ENCODE measurements around the gene FKBP4.

- TF ChIP-seq CTCF (IDR thresholded peaks at IDR 0.05; ENCODE audit: insufficient read depth, low read length): no peak
- no peak for TF ChIP-seq POLR2AphosphoS5 (IDR thresholded peaks at IDR 0.05; ENCODE audit: low read depth)
- no peak for TF ChIP-seq REST (IDR thresholded peaks at IDR 0.05; ENCODE audit: insufficient replicate concordance, low read depth)
These were observed 31.3 kb downstream of the FKBP4 start for GRCh38 chr12:2826036-2826435.

Data from HL-60 (cell line).